Mucosa of rectum (tissue), 2 donors: ENCODE measurements around the gene IER5.

Experiments
- H3K27ac ChIP-seq, 2 donors: one replicate each; pipeline ENCODE4 v1.7.0; 2013; ENCODE audit warnings: inconsistent platforms in 2 of 2, low read depth in 2 of 2, low read length in 2 of 2
- H3K27me3 ChIP-seq, 2 donors: one replicate each; pipeline ENCODE4 v1.7.0; 2013; ENCODE audit warnings: low read length in 2 of 2; ENCODE audit not compliant: control insufficient read depth in 2 of 2, insufficient read depth in 2 of 2
- H3K36me3 ChIP-seq, 2 donors: one replicate each; pipeline ENCODE4 v1.7.0; 2013; ENCODE audit warnings: low read length in 2 of 2; ENCODE audit not compliant: control insufficient read depth in 2 of 2, insufficient read depth in 2 of 2
- H3K4me1 ChIP-seq, 2 donors: one replicate each; pipeline ENCODE4 v1.7.0; 2013; ENCODE audit warnings: low read length in 2 of 2, mild to moderate bottlenecking in 1 of 2; ENCODE audit not compliant: control insufficient read depth in 2 of 2, insufficient read depth in 2 of 2
- H3K4me3 ChIP-seq, 2 donors: one replicate each; pipeline ENCODE4 v1.7.0; 2013; ENCODE audit warnings: low read length in 2 of 2
- H3K9ac ChIP-seq, 2 donors: one replicate each; pipeline ENCODE4 v1.7.0; 2013; ENCODE audit warnings: low read length in 2 of 2, low read depth in 1 of 2, mild to moderate bottlenecking in 1 of 2
- H3K9me3 ChIP-seq, 2 donors: one replicate each; pipeline ENCODE4 v1.7.0; 2013; ENCODE audit warnings: low read length in 2 of 2; ENCODE audit not compliant: control insufficient read depth in 2 of 2
- donor health status: healthy.
- donor health status: Normal muscosa, but diverticular disease.

IER5 gene

DNA sequence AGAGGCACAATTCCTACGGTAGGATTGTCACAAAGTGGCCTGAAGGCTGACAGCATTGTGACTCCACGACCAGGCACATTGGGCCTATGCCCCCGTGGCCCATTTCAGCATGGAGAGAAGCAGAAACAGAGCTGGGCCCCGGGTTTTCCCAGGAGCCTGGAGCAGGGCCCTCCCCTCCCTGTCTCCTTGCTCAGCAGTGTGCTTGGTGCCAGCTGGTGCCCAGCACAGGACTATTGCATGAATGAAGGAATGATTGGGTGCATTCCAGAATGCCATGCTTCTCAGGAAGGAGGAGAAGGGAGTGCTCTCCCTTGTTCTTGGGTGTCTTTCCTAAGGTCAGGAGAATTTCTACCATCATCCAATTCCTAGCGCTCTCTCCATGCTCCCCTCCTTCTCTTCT is 33.7 kb downstream of the IER5 start:
- no peak overlapping the region for H3K27ac ChIP-seq
- no peaks in the 10 kb centered on the region for H3K9me3 ChIP-seq
- H3K4me3 ChIP-seq, result no peak overlapping the region
- no peaks in the 10 kb centered on the region for H3K36me3 ChIP-seq
- no peaks in the 10 kb centered on the region for H3K27me3 ChIP-seq
- peaks cover 3 to 20% of the 10 kb centered on the region in 2 donors for H3K4me1 ChIP-seq
- H3K9ac ChIP-seq, result no peak overlapping the region

DNA sequence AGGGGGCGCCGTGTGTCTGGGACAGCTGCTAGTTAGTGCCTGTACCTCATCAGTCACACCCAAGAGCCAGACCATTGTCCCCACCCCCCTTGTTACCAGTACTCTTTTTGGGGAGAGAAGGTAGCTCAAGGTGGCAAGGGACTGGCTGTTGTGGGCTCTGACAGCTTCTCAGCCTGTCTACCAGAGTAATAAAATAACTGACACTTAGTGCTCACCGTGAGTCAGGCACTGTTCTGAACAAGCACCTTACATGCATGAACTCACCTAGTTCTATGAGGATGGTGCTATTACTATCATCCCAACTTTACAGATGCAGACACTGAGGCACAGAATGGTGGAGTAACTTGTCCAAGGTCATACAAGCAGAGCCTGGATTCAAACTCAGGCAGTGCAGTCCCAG is 34.7 kb downstream of the IER5 start:
- Histone ChIP-seq H3K4me3 (no peak overlapping the region), H3K27ac (no peak overlapping the region), H3K9me3 (no peaks in the 10 kb centered on the region), H3K36me3 (no peaks in the 10 kb centered on the region), H3K4me1 (peaks cover 3 to 14% of the 10 kb centered on the region in 2 donors), H3K9ac (no peak overlapping the region), H3K27me3 (no peaks in the 10 kb centered on the region)

DNA sequence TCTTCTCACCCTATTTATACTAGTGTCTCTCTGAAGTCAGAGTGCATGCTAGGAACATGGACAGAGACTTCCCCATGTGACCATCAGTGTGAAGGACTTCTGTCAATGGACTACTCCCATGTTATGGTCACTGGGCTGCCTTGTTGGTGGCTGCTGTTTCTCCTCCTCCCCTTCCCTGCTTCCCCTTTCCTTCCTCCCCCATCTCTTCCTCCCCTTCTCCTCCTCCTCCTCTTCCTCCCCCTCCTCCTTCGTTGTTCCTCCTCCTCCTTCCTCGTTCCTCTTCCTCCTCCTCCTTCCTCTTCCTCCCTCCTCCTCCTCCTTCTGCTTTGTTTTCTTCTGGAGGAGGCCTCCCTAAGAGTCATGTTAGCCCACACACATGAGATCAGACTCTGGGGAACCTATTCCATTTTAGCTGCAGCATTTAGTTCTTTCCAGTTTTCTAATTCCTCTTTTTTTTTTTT is 35.8 kb downstream of the IER5 start:
- Histone ChIP-seq H3K27me3 (no peaks in the 10 kb centered on the region), H3K4me3 (no peak overlapping the region), H3K9me3 (no peaks in the 10 kb centered on the region), H3K27ac (no peak overlapping the region), H3K4me1 (peaks cover 7 to 18% of the 10 kb centered on the region in 2 donors), H3K36me3 (no peaks in the 10 kb centered on the region), H3K9ac (no peak overlapping the region)

DNA sequence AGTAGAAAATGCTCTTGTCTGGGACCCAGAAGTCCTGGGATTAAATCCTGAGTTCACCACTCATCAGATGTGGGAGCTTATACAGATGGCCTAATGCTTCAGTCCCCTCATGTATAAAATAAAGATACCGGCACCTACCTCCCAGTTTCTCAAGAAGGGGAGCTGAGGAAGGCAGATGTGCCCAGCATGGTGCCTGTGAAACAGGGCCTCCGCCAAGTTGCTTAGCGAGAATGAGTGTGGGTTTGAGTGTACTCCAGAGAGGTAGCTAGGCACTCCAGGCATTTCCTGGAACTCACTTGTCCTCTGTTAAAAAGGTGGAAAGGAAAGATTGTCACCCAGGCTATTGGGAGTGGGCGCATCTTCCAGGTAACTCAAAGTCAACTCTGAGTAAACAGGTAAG is 37.8 kb downstream of the IER5 start:
- Histone ChIP-seq H3K27ac (no peak overlapping the region), H3K9ac (no peak overlapping the region), H3K9me3 (no peaks in the 10 kb centered on the region), H3K4me3 (no peak overlapping the region), H3K27me3 (no peaks in the 10 kb centered on the region), H3K4me1 (peaks cover 8 to 15% of the 10 kb centered on the region in 2 donors), H3K36me3 (no peaks in the 10 kb centered on the region)

DNA sequence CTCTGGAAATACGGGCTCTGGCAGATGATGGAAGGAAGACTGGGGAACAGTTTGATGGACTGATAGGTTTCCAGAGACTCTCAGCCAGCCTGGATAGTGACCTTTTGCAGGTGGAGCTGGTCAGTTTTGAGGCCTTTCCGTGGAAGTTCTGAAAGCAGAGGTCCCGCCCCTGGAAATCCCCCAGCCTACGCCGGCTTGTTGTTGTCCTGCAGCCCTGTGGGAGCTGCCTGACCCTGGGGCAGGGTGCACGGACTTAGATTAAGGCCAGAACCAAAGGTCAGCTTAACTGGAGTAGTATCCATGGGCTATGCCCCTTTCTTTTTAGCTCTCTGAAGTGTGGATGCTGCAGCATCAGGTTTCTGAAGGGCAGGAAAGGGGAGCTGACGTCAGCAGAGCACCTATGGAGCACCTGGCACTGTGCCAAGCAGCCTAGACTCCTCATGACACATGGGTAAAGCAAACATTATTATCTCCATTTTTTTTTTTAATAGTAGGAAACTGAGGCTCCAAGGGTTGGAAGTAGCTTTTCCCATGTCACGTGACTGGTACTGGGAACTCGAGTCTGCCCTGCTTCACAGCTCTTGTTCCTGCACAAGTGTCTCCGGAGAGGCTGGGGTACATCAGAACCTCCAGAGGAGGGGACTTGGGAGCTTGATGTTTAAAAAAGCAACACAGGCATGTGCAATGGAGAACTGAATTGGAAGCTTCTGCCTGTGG is 38.5 kb downstream of the IER5 start:
- Histone ChIP-seq H3K27ac (no peak overlapping the region), H3K4me1 (peaks cover 8 to 15% of the 10 kb centered on the region in 2 donors), H3K4me3 (no peak overlapping the region), H3K9ac (no peak overlapping the region), H3K9me3 (no peaks in the 10 kb centered on the region), H3K27me3 (no peaks in the 10 kb centered on the region), H3K36me3 (no peaks in the 10 kb centered on the region)

DNA sequence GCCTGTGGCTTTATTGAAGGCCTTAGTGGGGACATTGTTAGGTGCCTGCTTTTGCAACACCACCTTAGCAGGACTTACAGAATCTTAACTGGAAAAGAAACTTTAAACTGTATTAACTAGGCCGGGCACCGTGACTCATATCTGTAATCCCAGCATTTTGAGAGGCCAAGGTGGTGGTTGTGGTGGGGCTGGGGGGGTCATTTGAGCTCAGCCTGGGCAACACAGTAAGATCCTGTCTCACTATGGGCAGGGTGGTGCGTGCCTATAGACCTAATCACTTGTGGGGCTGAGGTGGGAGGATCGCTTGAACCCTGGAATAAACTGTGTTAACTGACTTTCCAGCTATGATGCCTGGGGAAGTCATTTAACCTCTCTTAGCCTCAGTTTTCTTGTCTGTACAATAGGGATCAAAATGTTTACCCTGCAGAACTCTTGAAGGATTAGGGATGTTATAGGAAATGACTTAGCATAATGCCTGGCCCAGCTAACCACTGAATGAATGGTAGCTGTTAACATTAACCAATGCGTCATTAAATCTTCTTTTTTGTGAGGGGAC is 39.5 kb downstream of the IER5 start:
- Histone ChIP-seq H3K27ac (peak overlapping the region in 1 of 2 donors; percentile 66), H3K4me3 (no peak overlapping the region), H3K36me3 (no peaks in the 10 kb centered on the region), H3K4me1 (peaks cover 8 to 15% of the 10 kb centered on the region in 2 donors), H3K27me3 (no peaks in the 10 kb centered on the region), H3K9me3 (no peaks in the 10 kb centered on the region), H3K9ac (no peak overlapping the region)

DNA sequence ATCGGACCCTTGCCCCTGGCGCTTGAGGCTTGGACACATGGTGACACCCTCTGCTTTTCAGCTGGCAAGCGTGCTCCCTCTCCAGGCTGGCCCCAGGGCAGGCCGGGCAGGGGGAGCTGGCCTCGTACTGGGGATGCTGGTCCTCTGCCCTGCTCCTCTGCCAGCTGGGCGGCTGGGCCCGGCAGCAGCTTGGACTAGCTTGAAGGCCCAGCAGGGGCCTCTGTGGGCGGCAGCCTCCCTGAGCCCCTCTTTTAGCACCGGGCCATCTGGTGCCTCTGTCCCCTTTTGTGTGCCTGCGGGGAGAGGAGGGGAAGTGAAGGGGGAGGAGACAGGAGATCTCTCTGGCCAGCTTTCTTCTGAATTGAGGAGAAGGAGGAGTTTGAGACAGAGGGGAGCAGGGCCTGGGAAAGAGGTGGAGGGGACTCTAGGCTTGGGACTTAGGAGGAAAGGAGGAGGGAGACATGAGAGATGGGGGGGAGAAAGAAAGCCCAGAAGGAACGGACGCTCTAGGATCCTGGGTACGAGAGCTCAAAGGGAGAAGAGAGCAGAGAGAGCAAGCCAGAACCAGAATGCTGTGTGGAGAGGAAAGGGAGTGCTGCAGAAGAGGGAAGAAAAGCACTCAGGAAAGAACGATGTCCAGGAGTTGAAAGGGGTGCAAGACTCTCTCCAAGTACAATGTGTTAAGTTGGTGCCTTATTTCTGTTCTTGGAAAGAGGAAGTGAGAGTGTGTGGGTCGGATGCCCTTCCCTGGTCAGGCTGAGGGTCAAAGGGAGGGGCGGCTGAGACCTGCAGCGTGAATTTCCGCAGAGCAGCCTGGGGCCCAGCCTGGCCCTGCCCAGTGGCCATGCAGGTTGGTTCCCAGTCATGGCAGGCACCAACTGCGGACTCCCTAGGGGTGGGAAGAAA is 40.3 kb downstream of the IER5 start:
- Histone ChIP-seq H3K4me1 (peaks cover 12 to 17% of the 10 kb centered on the region in 2 donors), H3K4me3 (peak overlapping the region; percentile 33 to 40), H3K27ac (peak overlapping the region; percentile 48 to 66), H3K36me3 (no peaks in the 10 kb centered on the region), H3K9me3 (no peaks in the 10 kb centered on the region), H3K27me3 (no peaks in the 10 kb centered on the region), H3K9ac (peak overlapping the region; percentile 32 to 47)

DNA sequence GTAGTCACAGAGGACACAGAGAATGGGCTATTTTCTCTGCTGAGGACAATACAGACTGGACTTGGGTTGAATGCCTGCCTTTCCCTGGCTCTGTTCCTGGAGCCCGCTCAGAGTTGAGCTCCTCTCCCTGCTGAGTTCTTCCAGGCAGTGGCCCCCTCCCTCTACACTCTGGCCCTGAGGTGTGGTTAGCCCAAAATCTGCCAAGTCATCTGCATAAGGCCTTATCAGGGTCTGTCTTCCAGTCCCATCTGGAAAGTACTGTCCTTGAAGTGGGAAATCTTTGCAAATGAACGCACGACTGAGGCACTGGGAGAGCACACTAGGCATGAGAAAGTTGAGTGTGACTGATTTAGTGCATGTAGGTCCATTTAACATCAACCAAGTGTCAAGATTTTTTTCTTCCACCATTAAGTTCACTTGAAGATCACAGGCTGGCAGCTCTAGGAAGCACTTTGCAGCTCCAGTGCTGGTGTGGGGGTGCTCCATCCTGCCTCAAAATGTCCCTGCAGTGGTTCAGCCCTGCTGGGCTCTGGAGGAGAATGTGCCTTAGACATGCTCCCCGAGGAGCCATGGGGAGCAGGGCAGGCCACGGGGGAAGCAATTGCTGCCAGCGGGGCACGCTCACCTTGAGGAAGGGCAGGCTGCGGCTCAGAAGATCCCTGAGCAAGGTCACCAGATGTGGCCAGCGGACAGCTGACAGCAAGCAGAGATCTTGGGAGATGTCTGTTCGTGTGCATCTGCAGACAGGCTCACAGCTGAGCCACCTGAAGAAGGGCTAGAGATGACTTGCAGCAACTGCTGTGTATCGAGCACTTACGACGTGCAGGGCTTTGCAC is 41.5 kb downstream of the IER5 start:
- H3K27ac ChIP-seq, result no peak overlapping the region
- no peaks in the 10 kb centered on the region for H3K36me3 ChIP-seq
- no peaks in the 10 kb centered on the region for H3K9me3 ChIP-seq
- H3K27me3 ChIP-seq, result no peaks in the 10 kb centered on the region
- no peak overlapping the region for H3K9ac ChIP-seq
- no peak overlapping the region for H3K4me3 ChIP-seq
- H3K4me1 ChIP-seq, result peaks cover 20 to 25% of the 10 kb centered on the region in 2 donors

DNA sequence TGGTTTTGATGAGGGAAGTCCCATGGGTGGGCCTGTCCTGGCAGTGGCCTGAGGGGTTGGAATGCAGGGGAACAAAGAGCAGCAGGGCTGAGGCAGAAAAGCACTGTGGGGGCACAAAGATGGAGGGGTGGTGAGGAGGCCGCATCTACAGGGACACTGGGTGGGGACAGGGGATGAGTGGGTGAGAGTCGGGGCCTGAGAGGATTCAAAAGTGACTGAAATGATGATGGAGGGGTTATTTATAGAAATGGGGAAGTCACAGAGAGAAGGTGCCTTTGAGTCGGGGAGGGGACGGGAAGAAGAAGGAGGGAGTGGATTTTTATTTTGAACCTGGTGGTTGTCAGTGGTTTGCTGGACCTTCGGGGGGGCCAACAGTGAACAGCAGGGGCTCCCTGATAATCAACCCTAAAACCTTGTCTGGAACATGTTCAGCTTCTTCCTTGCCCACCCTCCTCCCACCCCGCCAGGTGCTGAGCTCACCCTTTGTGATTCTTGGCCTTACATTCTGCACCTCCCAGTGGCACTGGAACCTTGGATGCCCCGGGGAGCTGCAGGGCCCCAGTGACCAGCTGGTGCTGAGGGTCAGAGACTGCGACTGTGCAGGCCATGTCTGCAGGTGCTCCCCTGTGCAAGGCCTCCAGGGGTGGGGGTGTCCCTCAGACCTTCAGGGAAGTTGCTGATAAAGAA is 42.9 kb downstream of the IER5 start:
- Histone ChIP-seq H3K4me3 (no peak overlapping the region), H3K9ac (no peak overlapping the region), H3K27ac (peak overlapping the region in 1 of 2 donors; percentile 38), H3K36me3 (no peaks in the 10 kb centered on the region), H3K27me3 (no peaks in the 10 kb centered on the region), H3K9me3 (no peaks in the 10 kb centered on the region), H3K4me1 (peaks cover 23 to 38% of the 10 kb centered on the region in 2 donors)
